H54 (cell line): Measurements from ENCODE around the gene RAB1B.
A peak's percentile ranks its signal among the peaks of the same experiment; 100 is the strongest.
"Not testable (repeated sequence)": the region's sequence is repeated elsewhere in the genome, so short reads cannot be mapped to it uniquely, and the experiment has no call there.

ENCODE experiments used
- DNase-seq: peaks from one replicate; pipeline ENCODE4 v3.0.0; 2011; ENCODE audit warnings: low spot score, mixed read lengths; ENCODE audit not compliant: insufficient read length
- FAIRE-seq: peaks from 3 replicates; lab custom pipeline; 2011; peaks lifted over from hg19 to GRCh38; lab: Jason Lieb, UNC
- POLR2A ChIP-seq: IDR thresholded peaks from 2 replicates; pipeline ENCODE4 v1.6.1; 2011; ENCODE audit warnings: low read depth, mild to moderate bottlenecking, low read length

RAB1B gene

DNA sequence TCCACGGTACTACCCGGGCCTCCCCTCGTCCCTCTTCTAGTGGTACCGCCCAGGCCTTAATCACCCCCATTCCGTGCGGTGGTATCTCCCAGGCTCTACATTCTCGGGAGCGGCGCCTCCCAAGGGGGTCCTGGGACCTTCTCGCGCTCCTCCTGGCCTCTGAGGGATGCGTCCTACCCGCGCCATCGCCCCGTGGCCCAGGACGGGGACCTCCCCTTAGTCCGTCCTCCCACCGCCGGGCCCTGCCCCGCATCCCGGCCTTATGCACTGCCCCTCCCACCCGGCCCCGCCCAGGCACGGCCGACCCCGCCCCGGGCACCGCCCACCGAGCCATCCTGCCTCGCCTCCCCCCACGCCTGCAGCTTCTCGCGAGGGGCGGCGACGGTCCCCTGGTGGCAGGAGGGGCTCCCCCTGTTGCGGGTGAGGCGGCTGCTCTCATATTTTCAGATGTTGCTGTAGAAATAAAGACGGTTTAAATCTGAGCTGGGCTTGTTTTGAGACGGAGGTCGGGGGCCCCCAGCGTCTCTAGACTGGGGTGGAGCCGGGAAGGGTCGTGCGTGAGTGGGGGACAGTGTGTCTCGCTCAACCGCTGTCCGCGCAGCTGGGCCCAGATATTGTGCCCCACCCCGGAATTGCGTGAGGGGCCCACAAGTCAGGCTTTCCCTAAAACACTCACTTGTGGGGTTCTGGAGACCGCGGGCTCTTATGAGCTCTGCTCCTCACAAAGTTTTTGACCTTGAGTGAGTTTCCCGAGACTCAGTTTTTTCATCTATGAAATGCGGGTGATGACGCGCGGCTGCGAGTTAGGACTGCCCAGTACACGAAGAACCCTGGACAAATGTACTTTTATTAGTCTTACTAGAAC, 828 bp upstream of the RAB1B start:
- FAIRE-seq (no peak), DNase-seq (peak; percentile 81)
- TF ChIP-seq POLR2A = no peak; the same call in 1 of the 2 replicates

DNA sequence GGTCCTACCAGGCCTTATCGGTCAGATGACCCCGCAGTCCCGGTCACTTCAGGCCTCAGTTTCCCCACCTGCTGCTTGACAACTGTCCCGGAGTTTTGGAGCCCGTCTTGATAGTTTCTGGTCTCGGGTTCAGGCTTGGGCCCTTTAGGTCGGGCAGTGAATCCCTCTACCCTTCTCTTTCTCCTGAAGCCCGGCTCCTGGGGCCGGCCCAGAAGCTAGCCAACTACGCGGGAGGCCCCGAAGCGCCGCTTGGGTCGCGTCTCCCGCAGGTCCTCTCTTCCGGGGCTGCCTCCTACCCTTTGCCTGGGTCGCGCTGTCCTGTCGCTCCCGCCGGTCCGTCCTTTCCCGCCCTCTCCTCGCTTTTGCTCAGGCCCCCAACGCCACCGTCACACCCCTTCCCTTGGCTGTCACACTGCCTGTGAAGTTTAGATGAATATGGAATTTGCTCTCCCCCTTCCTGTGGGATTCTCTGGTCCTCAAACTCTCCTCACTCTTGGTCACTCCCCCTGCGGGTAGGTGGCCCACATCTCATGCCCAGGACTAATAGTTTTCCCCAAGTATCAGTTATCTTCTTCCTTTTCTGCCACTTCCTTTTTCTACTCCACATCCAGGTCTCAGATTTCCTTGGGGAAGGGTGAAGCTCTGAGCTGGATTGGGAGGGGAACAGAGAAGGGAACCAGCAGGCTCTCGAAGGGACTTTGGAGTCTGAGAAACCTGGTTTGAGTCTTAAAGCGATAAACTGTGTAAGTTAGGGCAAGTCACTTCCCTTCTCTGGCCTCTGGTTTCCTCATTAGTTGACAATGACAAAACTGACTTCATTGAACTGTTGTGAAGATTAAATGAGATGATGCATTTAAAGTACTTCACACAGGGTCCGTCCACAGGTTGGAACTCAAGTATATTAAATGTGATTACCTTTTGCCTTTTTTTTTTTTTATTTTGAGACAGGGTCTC, 790 bp downstream of the RAB1B start:
- DNase-seq = no peak
- no peak for FAIRE-seq
- TF ChIP-seq POLR2A = no peak

DNA sequence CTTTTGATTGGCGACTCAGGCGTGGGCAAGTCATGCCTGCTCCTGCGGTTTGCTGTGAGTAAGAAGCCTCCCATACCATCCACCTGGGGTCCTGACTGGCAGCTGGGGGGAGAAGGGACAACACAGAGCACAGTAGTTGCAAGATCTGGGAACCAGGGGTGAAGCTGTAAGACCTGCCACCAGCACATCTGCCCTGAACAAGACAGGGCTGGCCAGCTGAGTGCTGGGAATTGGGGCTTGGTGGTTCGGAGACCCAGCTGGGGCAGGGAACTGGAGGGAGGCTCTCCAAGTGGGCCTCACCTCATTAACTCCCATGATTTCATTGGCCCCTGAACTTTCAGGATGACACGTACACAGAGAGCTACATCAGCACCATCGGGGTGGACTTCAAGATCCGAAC, 3.4 kb downstream of the RAB1B start:
- no peak for TF ChIP-seq POLR2A
- no peak for FAIRE-seq

DNA sequence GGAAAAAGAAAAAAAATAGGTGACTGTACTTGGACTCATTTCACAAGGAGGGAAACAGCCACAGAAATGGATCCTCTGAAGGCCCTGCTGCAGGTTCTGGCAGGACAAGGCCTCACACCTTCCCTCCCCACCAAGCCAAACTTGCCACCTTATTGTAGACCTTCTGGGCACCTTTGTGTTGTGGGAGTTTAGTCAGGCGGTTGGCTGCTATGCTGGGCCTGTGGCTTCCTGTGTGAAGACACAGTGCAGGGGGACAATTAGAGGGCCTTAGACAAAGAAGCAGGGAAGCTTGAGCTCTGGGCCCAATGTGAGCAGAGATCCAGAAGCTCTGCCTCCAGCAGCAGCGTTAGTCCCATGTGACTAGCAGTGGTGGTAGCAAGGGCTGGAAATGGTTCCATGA, 4.2 kb downstream of the RAB1B start:
- DNase-seq = no peak
- FAIRE-seq = no peak
- no peak for TF ChIP-seq POLR2A

More for the DNA sequence above, 3.4 kb downstream of the RAB1B start:
- no peak for DNase-seq

DNA sequence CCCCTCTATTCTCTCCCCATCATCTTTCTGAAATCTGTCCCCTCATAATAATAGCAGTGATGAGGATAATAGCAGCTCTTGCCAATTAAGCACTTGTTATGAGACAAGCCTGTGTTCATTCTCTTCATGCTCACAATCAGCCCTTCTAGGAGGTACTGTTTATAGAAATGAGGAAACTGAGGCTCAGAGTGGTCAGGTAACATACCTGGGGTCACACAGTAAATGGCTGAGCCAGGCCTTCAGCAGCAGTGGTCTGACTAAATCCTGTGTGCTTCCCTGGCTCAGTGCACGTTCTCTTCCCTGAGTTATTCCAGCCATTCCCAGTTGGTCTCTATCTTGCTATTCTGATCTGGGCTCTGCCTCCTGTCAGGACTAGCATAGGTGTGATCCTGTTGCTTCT, 5.8 kb downstream of the RAB1B start:
- DNase-seq (no peak), FAIRE-seq (no peak)
- TF ChIP-seq POLR2A = no peak

DNA sequence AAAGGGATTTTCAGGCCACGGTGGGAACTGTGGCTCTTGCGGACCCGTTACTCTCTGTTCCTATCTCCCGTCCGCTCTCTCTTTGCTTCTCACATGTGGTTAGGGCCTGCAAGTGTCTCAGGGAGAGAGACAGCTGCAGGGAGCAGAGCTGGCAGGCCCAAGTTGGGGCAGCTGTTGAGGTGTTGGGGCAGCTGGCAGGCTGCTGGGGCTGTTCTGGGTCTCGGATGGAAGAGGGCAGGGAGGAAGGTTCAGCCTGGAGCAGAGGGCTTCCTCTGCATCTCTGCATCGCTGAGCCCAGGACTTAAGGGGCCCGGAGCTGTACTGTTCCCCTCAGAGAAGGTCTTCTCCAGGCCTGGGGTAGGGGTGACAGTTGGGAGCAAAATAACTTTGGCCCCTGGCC, 7.0 kb downstream of the RAB1B start:
- DNase-seq (no peak), FAIRE-seq (no peak)

DNA sequence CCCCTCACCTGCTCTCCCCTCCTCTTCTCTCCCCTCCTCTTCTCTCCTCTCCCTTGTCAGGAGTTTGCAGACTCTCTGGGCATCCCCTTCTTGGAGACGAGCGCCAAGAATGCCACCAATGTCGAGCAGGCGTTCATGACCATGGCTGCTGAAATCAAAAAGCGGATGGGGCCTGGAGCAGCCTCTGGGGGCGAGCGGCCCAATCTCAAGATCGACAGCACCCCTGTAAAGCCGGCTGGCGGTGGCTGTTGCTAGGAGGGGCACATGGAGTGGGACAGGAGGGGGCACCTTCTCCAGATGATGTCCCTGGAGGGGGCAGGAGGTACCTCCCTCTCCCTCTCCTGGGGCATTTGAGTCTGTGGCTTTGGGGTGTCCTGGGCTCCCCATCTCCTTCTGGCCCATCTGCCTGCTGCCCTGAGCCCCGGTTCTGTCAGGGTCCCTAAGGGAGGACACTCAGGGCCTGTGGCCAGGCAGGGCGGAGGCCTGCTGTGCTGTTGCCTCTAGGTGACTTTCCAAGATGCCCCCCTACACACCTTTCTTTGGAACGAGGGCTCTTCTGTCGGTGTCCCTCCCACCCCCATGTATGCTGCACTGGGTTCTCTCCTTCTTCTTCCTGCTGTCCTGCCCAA, 7.7 kb downstream of the RAB1B start:
- FAIRE-seq (no peak), DNase-seq (no peak)
- TF ChIP-seq POLR2A = no peak

More for the DNA sequence above, 7.0 kb downstream of the RAB1B start:
- no peak for TF ChIP-seq POLR2A

DNA sequence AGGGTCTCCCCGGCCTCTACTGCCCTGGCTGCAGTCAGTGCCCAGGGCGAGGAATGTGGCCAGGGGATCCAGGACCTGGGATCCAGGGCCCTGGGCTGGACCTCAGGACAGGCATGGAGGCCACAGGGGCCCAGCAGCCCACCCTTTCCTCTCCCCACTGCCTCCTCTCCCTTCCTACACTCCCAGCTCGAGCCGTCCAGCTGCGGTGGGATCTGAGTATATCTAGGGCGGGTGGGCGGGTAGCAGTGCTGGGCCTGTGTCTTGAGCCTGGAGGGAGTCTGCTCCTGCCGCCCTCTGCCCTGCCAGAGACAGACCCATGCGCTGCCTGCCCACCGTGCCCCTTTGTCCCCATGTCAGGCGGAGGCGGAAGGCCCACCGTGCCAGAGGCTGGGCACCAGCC, 8.2 kb downstream of the RAB1B start:
- FAIRE-seq, DNase-seq: not testable (repeated sequence)

DNA sequence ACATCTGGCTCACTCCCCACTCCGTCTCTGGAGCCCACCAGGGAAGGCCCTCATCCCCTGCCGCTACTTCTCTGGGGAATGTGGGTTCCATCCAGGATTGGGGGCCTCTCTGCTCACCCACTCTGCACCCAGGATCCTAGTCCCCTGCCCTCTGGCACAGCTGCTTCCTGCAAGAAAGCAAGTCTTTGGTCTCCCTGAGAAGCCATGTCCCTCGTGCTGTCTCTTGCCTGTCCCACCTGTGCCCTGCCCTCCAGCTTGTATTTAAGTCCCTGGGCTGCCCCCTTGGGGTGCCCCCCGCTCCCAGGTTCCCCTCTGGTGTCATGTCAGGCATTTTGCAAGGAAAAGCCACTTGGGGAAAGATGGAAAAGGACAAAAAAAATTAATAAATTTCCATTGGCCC, 8.6 kb downstream of the RAB1B start:
- DNase-seq, FAIRE-seq: not testable (repeated sequence)

DNA sequence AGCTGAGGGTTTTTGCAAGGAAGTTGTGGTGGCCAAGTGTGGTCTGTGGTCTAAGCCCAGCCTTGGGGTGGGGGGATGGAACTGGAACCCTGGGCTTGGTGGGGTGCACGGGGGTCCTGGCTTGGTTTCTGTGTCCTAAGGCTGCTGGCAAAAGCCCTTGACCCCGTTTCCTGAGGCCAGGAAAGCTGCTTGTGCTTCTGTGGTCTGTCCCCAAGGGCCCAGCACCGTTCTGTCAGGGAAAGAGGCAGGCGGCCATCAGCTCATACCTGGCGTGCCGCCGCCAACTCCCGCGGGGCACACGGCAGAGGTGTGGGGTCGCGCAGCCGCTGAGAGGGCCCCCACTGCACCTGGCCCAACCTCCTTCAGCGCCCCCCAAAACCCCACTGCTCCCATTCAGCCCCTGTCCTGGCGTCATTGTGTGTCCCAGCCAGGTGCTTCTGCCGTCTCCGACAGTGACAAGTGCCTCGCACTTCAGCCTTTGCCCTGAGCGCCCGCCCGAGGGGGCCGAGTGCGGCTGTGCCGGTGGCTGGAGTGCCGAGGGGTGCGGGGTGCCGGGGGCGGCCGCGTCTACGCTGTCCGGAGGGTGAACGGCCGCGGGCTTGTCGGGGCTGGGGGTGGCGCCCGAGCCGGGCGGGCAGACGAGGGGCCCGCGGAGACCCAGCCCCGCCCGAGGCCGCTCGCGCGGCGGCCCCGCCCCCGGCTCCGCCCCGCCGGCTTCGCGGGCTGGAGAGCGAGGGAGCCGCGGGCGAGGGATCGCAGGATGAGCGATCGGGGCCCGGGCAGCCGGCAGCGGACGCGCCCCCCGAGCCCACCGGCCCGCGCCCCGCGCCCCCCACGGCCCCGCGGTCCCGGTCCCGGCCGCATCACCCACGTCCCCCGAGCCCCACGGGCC, 9.3 kb downstream of the RAB1B start, which contains the start of gene CNIH2:
Gene CNIH2 (plus strand): TSS at position 705 of the 892 bp plus-strand sequence. CDS start 282 bp downstream, outside the sequence.
- TF ChIP-seq POLR2A = peak; percentile 7; the same call in 1 of the 2 replicates
- FAIRE-seq = no peak
- no peak for DNase-seq

DNA sequence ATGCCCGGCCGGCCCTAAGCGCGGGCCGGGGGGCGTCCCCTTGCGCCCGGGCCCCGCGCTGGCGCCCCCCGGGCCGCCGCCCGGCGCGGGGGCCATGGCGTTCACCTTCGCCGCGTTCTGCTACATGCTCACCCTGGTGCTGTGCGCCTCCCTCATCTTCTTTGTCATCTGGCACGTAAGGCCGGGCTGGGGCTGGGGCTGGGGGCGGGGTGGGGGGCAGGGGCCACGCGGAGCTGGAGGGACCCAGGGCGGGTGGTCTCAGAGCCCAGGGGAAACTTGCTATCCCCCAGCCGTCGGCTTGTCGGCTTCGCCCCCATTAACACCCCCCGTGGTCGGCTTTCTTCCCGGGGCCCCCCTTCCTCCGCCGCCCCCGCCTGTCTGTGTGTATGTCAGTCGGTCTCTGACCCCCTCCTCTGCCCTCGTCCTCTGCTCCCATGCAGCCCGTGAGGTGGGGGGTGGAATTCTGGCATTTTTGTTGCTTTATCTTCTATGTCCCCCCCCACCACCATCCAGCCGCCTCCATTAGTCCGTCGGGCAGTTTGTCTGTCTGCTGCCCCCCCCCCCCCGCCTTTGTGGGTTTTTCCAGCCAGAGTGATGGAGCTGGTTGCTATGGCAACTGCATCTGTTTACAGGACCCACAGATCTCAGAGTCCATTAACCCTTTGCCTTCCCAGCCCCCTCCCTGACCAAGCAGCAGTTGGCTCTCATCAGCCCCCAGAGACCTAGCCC, 10.1 kb downstream of the RAB1B start:
- no peak for DNase-seq
- TF ChIP-seq POLR2A = no peak
- FAIRE-seq = no peak

DNA sequence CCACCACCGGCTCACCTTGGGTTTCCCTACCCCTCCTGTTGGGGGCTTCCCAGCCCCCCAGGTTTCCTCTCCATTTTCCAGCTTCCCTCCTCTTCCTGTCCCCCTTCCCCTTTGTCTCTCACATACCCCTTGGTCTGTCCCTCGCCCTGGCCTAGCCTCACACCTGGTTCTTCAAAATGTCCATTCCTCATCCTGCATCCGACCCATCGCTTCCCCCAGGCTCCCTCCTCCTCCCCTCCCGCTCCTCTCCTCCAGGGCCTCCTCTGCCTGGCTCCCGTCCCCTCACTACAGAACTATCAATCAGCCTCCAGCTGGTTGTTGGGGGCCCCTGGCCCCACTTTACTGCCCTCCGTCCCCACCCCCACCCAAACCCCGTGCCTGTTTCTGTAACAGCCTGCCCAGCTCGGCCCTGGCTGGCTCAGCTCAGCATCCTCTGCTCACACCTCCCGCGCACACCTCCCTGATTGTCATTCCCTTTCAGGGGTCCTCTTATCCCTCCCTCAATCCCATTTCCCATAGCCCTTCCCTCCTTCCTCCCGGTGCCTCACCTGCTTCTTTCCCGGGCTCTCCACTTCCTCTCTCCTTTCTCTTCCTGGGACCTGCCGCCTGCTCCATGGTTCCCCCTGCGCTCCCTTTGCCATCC, 10.8 kb downstream of the RAB1B start:
- no peak for FAIRE-seq
- no peak for TF ChIP-seq POLR2A
- no peak for DNase-seq
